HepG2 (cell line): Measurements from ENCODE around the gene CACNG1. TPM values are rescaled to one million over a fixed set of nuclear protein-coding genes. Genes with fewer than 3 reads are reported as not detected.

ENCODE experiments used
- POLR2AphosphoS5 ChIP-seq: IDR thresholded peaks from 2 replicates; pipeline ENCODE4 v1.6.1; 2012; ENCODE audit warnings: low read depth, low read length
- SOX13 ChIP-seq, 3 experiments: fragments of 450-650 bp in 1 of 3; sonication (generic) in 1 of 3; formaldehyde crosslinking in 1 of 3; IDR thresholded peaks in 2 of 3; conservative IDR thresholded peaks in 1 of 3; 2 replicates each; pipeline versions ENCODE4 v1.5.0 to v1.6.1; 2016 to 2020; ENCODE audit warnings: antibody characterized with exemption in 1 of 3, mild to moderate bottlenecking in 1 of 3, missing compliant biosample characterization in 1 of 3, missing genetic modification reagents in 1 of 3, moderate library complexity in 1 of 3
- TFAP4 ChIP-seq: sonication (generic); IDR thresholded peaks from 2 replicates; pipeline ENCODE4 v1.6.1; 2016; ENCODE audit warnings: low read depth, borderline replicate concordance
- ZNF407 ChIP-seq: sonication (generic); formaldehyde crosslinking; IDR thresholded peaks from one replicate; pipeline ENCODE4 v1.5.1; 2020; ENCODE audit warnings: mild to moderate bottlenecking, missing genetic modification reagents; ENCODE audit errors: not compliant biosample characterization
- ZNF572 ChIP-seq: sonication (generic); formaldehyde crosslinking; IDR thresholded peaks from 2 replicates; pipeline ENCODE4 v1.5.1; 2020; ENCODE audit warnings: mild to moderate bottlenecking, missing genetic modification reagents
- ZNF83 ChIP-seq: sonication (generic); formaldehyde crosslinking; IDR thresholded peaks from 2 replicates; pipeline ENCODE4 v1.4.0; 2020; ENCODE audit warnings: missing genetic modification reagents, mild to moderate bottlenecking, borderline replicate concordance
- ZSCAN20 ChIP-seq: sonication (generic); formaldehyde crosslinking; IDR thresholded peaks from 2 replicates; pipeline ENCODE4 v1.4.0; 2020; ENCODE audit warnings: missing genetic modification reagents, mild to moderate bottlenecking, borderline replicate concordance
- polyA plus RNA-seq, 8 experiments: library from polyadenylated mRNA; depleted of rRNA in 3 of 8; stranded (reverse) in 7 of 8; unstranded in 1 of 8; fragments of >200 nt; fragmentation: Illumina TruSeq in 4 of 8; extraction: Trizol in 4 of 8; gene quantifications; 2 replicates each; pipeline versions ENCODE4 v1.2.1 to v1.2.3, GENCODE V29; 2011 to 2016; ENCODE audit warnings: low read depth in 4 of 8, missing spikeins in 1 of 8, mixed read lengths in 1 of 8; ENCODE audit not compliant: insufficient read depth in 1 of 8
- total RNA-seq, 5 experiments: library from RNA; depleted of rRNA; stranded (reverse); fragments of >200 nt; fragmentation: Illumina TruSeq; extraction: Trizol; gene quantifications; 2 replicates each; pipeline ENCODE4 v1.2.3, GENCODE V29; 2016; ENCODE audit warnings: low read depth in 1 of 5

The CACNG1 gene
- total and polyA plus RNA-seq, 2 of the 13 experiments (the other 11 are each of a cell fraction or from before 2014, with no cell fraction given): not detected

- TF ChIP-seq ZNF407 (CRISPR knock-in tag) (no peak), ZNF572 (no peak), POLR2AphosphoS5 (no peak), ZNF83 (no peak), TFAP4 (no peak), ZSCAN20 (CRISPR knock-in tag) (no peak), SOX13 (IDR thresholded peaks at IDR 0.05) (no peak), SOX13 (CRISPR knock-in tag; conservative IDR thresholded peaks at IDR 0.05 in 1 of 2, IDR thresholded peaks at IDR 0.05 in 1 of 2) (no peak)
Measured at GRCh38 chr17:67088639-67089038, 44.3 kb downstream of the CACNG1 start (continued).
